Body of pancreas (tissue), 4 donors: ENCODE data around the gene CIP2A. TPM values are rescaled to one million over a fixed set of nuclear protein-coding genes. Genes with fewer than 3 reads are reported as not detected.

Experiments
- ATAC-seq: fragments of 150-250 bp; one replicate; pipeline ENCODE4 v1.9.1; 2016
- DNase-seq, 4 donors: peaks; one replicate each; pipeline ENCODE4 v3.0.0-alpha.2; 2019
- H3K27ac ChIP-seq, 4 donors: fragments of 200-600 bp; sonication (generic); 1 replicate in 3 of 4; 2 replicates in 1 of 4; pipeline versions ENCODE4 v1.5.1 to v1.6.1; 2016 to 2019; ENCODE audit warnings: mild to moderate bottlenecking in 1 of 4, mixed read lengths in 1 of 4, moderate library complexity in 1 of 4
- H3K27me3 ChIP-seq, 2 donors: fragments of 200-600 bp; sonication (generic); one replicate each; pipeline ENCODE4 v1.6.0; 2016; ENCODE audit warnings: mild to moderate bottlenecking in 1 of 2
- H3K36me3 ChIP-seq, 2 donors: fragments of 200-600 bp; sonication (generic); replicated peaks in 1 of 2; 2 replicates each; pipeline ENCODE4 v1.5.1; 2016; ENCODE audit warnings: low read depth in 2 of 2; ENCODE audit not compliant: insufficient read depth in 1 of 2
- H3K4me1 ChIP-seq: fragments of 200-600 bp; sonication (generic); one replicate; pipeline ENCODE4 v1.6.0; 2016
- H3K4me3 ChIP-seq, 2 donors: fragments of 200-600 bp; sonication (generic); 1 replicate in 1 of 2; 2 replicates in 1 of 2; pipeline ENCODE4 v1.5.1; 2016 to 2019
- H3K9me3 ChIP-seq, 3 donors: fragments of 200-600 bp; sonication (generic); 1 replicate in 2 of 3; 2 replicates in 1 of 3; pipeline ENCODE4 v1.5.1; 2016
- POLR2A ChIP-seq, 3 donors: fragments of 450-650 bp; IDR thresholded peaks; one replicate each; pipeline ENCODE4 v1.6.1; 2016; ENCODE audit warnings: antibody characterized with exemption in 3 of 3, mild to moderate bottlenecking in 2 of 3
- WGBS, 2 donors: methylation state at CpG; one replicate each; pipeline ENCODE4 v1.1.5; 2017; 5-methylcytosine and 5-hydroxymethylcytosine counted together
- intact Hi-C: fragments of 100-400 bp; cut with DNase I; formaldehyde crosslinking; loops from one replicate; pipeline ENCODE4 v1.15.1; 2023
- total RNA-seq, 2 donors: library from RNA; depleted of rRNA; stranded (reverse); fragments of >200 nt; gene quantifications; one replicate each; pipeline ENCODE4 v1.1.0, GENCODE V29; 2016
- TF ChIP-seq, protein P1 (sequence below), 7 experiments: fragments of 450-650 bp in 4 of 7; fragments of 200-600 bp in 3 of 7; sonication (generic) in 3 of 7; IDR thresholded peaks; one replicate each; pipeline ENCODE4 v1.5.1; 2016 to 2019; ENCODE audit warnings: antibody characterized with exemption in 7 of 7

The CIP2A gene
- total RNA-seq, 2 donors from 2014 or later: 0.33 to 3.6 TPM

DNA sequence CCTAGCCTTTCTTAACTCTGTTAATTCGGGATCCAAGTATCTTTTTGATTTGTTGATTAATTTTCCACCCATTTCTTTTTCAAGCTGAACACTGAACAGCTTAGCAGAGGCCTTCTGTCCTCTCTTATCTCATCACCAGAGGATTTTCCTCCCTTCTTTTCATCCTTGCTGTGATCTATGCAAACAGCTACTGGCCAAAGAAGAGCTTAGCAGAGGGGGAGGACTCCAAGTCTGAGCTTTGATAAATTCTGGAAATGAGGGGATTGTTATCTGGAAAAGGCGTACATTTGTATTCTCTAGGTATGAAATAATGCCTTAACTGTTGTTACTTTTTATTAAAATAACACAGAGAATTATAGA, 13.7 kb upstream of the CIP2A start:
- no peak for DNase-seq
- 43 to 75% methylated on average over 2 of the region's 2 CpGs for WGBS, 2 donors
- Histone ChIP-seq H3K4me1 (no peaks in the 10 kb centered on the region), H3K36me3 (no peaks in the 10 kb centered on the region), H3K4me3 (no peak overlapping the region), H3K27ac (peak overlapping the region in 1 of 4 donors; percentile 44), H3K9me3 (no peaks in the 10 kb centered on the region), H3K27me3 (no peaks in the 10 kb centered on the region)
- intact Hi-C loops: no loop called here
- TF ChIP-seq POLR2A (IDR thresholded peaks at IDR 0.05): no peak
- TF ChIP-seq, protein P1, sequence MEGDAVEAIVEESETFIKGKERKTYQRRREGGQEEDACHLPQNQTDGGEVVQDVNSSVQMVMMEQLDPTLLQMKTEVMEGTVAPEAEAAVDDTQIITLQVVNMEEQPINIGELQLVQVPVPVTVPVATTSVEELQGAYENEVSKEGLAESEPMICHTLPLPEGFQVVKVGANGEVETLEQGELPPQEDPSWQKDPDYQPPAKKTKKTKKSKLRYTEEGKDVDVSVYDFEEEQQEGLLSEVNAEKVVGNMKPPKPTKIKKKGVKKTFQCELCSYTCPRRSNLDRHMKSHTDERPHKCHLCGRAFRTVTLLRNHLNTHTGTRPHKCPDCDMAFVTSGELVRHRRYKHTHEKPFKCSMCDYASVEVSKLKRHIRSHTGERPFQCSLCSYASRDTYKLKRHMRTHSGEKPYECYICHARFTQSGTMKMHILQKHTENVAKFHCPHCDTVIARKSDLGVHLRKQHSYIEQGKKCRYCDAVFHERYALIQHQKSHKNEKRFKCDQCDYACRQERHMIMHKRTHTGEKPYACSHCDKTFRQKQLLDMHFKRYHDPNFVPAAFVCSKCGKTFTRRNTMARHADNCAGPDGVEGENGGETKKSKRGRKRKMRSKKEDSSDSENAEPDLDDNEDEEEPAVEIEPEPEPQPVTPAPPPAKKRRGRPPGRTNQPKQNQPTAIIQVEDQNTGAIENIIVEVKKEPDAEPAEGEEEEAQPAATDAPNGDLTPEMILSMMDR (IDR thresholded peaks at IDR 0.05): no peak
- ATAC-seq: no peak

DNA sequence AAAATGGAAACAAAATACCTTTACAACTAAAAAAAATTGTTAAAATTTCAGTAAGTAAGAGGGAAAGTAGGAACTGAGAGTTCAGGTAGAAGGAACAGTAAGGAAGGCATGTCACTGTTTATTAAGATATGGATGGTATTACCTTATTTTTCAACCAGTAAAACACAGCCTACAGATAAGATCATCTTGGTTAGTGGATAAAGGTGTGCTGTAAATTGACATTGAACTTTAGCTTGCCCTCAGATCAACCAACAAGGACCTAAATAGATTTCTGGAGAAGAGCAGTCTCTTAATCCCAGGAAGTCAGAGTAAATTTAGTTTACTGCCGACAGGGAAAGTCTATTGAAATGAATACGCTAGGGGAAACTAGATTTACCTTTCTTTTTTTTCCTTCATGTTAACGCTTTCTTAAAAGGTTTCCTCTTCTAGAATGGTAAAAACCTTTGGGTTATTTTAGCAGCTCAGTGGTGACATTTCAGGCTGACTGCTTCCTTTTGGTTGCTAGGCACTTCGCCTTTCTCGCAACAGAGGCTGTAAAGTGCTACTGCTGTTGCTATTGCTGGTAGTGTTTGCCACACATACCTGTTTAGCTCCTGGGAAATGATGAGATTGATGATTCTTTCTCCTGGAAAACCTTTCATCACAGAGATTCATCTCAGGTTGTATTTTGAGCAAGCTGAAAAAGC, 13.2 kb upstream of the CIP2A start:
- Histone ChIP-seq H3K36me3 (no peaks in the 10 kb centered on the region), H3K27me3 (no peaks in the 10 kb centered on the region), H3K9me3 (no peaks in the 10 kb centered on the region), H3K4me3 (no peak overlapping the region), H3K4me1 (no peaks in the 10 kb centered on the region), H3K27ac (peak overlapping the region in 1 of 4 donors; percentile 44)
- TF ChIP-seq, protein P1 (IDR thresholded peaks at IDR 0.05): no peak
- TF ChIP-seq POLR2A (IDR thresholded peaks at IDR 0.05): no peak
- intact Hi-C loops: no loop called here
- DNase-seq (peak in 2 of 4 donors; percentile 15 to 31), ATAC-seq (peak; percentile 64)
- WGBS, 2 donors: 64 to 71% methylated on average over 5 of the region's 5 CpGs

DNA sequence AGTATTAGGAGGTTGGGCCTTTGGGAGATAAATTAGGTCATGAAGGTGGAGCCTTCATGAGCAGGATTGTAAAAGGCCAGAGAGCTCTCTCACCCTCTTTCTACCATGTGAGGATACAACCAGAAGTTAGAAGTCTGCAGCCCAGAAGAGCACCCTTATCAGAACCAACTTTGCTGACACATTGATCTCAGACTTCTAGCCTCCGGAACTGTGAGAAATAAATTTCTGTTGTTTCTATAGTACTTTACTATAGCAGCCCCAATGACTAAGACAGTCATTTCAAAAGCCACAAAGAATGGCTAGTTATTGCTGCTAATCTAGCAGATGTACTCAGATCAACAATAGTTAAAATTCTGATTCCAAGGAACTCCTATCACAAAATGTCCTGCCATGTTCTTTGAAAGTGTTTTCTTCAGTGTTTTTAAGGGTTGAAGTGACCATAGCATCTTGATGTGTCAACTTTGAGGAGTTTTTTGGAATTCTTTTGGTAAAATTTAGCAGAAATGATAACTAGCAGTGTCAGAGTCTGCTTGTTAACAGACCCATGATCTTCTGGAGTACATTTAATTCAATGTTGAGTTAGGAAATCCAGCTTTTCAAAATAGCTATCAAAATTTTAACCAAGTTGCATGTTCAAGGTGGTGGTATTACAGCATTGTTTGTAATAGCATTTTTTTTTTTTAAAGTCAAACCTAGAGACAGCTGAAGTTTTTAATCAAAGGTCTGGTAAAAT, 10.6 kb upstream of the CIP2A start:
- H3K4me3 ChIP-seq: no peak overlapping the region
- no peak for TF ChIP-seq POLR2A (IDR thresholded peaks at IDR 0.05)
- DNase-seq: no peak
- intact Hi-C loops: no loop called here
- no peaks in the 10 kb centered on the region for H3K4me1 ChIP-seq
- no peaks in the 10 kb centered on the region for H3K27me3 ChIP-seq
- no peak overlapping the region for H3K27ac ChIP-seq
- WGBS, 2 donors: 59 to 64% methylated on average over 1 of the region's 1 CpG
- H3K9me3 ChIP-seq: no peaks in the 10 kb centered on the region
- no peaks in the 10 kb centered on the region for H3K36me3 ChIP-seq
- ATAC-seq: no peak

DNA sequence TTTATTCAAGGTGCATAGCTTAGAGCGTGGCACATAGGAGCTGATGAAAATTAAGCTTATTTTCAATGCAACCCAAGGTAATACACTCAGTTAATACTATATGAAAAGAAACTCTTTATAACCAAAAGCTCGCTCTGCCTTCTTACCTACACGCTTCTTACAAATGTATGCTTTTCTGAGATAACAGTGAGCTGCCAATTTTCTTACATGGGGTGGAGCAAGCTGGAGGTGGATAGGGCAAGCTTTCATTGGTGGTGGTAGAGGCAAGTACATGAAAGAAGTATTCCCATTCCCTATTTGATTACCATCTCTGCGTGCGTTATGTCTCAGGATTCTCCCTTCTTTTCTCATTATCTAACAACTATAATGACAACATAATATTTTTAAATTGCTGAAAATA, 9.1 kb upstream of the CIP2A start:
- DNase-seq (no peak), ATAC-seq (no peak)
- WGBS, 2 donors: 66 to 69% methylated on average over 5 of the region's 5 CpGs
- Histone ChIP-seq H3K36me3 (no peaks in the 10 kb centered on the region), H3K27ac (no peak overlapping the region), H3K4me1 (no peaks in the 10 kb centered on the region), H3K9me3 (no peaks in the 10 kb centered on the region), H3K4me3 (no peak overlapping the region), H3K27me3 (no peaks in the 10 kb centered on the region)
- intact Hi-C loops: no loop called here
- TF ChIP-seq POLR2A (IDR thresholded peaks at IDR 0.05): no peak
- TF ChIP-seq, protein P1 (IDR thresholded peaks at IDR 0.05): no peak

DNA sequence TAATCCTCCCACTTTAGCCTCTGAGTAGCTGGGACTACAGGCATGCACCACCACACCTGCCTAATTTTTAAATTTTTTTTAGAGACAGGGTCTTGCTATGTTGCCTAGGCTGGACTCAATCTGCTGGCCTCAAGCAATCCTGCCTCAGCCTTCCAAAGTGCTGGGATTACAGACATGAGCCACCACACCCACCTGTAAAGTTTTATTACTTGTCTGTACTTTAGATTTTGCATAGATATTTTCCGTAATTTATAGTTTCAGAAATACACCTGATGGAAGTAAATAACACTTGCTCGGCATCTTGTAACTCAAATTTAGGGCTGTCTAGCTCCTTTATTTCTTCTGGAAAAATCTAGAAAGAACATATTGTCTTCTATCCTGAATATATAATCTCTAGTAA, 6.1 kb upstream of the CIP2A start:
- Histone ChIP-seq H3K9me3 (no peaks in the 10 kb centered on the region), H3K4me3 (no peak overlapping the region), H3K27me3 (no peaks in the 10 kb centered on the region), H3K36me3 (no peaks in the 10 kb centered on the region), H3K4me1 (peaks cover 4% of the 10 kb centered on the region), H3K27ac (no peak overlapping the region)
- WGBS, 2 donors: 88 to 96% methylated on average over 2 of the region's 2 CpGs
- ATAC-seq (no peak), DNase-seq (no peak)
- TF ChIP-seq, protein P1 (IDR thresholded peaks at IDR 0.05): no peak
- no peak for TF ChIP-seq POLR2A (IDR thresholded peaks at IDR 0.05)
- intact Hi-C loops: no loop called here
